Measurements from ENCODE around the gene SPATA20.

DNA sequence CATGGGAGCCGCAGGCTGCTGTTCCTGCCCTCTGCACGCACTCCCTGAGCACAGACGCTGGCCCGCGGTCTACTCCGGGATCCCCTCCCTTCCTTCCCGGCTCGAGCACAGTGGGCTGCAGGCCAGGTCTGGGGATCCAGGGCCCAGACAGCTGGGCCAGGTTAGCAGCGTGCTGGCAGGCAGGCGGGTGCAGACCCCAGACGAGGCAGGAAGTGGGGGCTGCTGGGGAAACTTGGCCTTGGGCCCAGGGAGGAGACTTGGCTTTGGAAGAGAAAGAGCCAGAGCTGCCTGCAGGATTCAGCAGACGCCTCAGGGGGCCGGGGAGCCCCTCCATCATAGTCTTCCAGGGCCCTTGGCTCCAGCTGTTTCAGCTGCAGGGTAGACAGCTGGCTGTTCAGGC, 57.5 kb downstream of the SPATA20 start:
- TF ChIP-seq EZH2phosphoT487 (IDR thresholded peaks at IDR 0.05) (no peak), EZH2 (IDR thresholded peaks at IDR 0.05) (no peak)
- TF ChIP-seq, protein P1, sequence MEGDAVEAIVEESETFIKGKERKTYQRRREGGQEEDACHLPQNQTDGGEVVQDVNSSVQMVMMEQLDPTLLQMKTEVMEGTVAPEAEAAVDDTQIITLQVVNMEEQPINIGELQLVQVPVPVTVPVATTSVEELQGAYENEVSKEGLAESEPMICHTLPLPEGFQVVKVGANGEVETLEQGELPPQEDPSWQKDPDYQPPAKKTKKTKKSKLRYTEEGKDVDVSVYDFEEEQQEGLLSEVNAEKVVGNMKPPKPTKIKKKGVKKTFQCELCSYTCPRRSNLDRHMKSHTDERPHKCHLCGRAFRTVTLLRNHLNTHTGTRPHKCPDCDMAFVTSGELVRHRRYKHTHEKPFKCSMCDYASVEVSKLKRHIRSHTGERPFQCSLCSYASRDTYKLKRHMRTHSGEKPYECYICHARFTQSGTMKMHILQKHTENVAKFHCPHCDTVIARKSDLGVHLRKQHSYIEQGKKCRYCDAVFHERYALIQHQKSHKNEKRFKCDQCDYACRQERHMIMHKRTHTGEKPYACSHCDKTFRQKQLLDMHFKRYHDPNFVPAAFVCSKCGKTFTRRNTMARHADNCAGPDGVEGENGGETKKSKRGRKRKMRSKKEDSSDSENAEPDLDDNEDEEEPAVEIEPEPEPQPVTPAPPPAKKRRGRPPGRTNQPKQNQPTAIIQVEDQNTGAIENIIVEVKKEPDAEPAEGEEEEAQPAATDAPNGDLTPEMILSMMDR (IDR thresholded peaks at IDR 0.05): no peak

Measured in neural progenitor cell (in vitro differentiated cells).